GM18861 (cell line): ENCODE data around the gene ARHGAP42.
A peak's percentile ranks its signal among the peaks of the same experiment; 100 is the strongest.

ENCODE experiments used
- ATAC-seq: cut with Tn5 transposase; IDR thresholded peaks from one replicate; pipeline ENCODE4 v1.9.1; 2021; ENCODE audit not compliant: unreplicated experiment

The ARHGAP42 gene

DNA sequence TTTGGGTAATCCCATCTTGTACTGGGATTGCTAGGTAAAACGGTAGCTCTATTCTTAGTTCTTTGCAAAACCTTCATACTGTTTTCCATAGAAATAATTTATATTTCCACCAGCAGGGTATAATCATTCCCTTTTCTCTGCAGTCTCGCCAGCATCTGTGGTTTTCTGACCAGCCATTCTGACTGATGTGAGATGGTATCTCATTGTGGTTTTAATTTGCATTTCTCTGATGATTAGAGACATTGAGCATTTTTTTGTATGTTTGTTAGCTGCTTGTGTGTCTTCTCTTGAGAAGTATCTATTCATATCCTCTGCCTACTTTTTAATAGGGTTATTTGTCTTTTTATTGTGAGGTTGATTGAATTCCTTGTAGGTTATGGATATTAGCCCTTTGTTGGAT is 221.7 kb downstream of the ARHGAP42 start:
- ATAC-seq = no peak

- peak; percentile 76 for ATAC-seq
Measured at GRCh38 chr11:100910808-100911207, 223.7 kb downstream of the ARHGAP42 start.

GRCh38 chr11:100914415-100915110 is 227.5 kb downstream of the ARHGAP42 start:
- ATAC-seq = no peak

- no peak for ATAC-seq
Measured at GRCh38 chr11:100918551-100919500, 231.7 kb downstream of the ARHGAP42 start.

GRCh38 chr11:100920593-100920992 is 233.5 kb downstream of the ARHGAP42 start:
- ATAC-seq = no peak

- ATAC-seq = no peak
Measured at GRCh38 chr11:100922121-100922520, 235.0 kb downstream of the ARHGAP42 start.

- no peak for ATAC-seq
Measured at GRCh38 chr11:100923555-100923954, 236.5 kb downstream of the ARHGAP42 start.

- ATAC-seq = peak; percentile 80
Measured at GRCh38 chr11:100925935-100926334, 238.8 kb downstream of the ARHGAP42 start.

GRCh38 chr11:100927579-100927978 is 240.5 kb downstream of the ARHGAP42 start:
- no peak for ATAC-seq

DNA sequence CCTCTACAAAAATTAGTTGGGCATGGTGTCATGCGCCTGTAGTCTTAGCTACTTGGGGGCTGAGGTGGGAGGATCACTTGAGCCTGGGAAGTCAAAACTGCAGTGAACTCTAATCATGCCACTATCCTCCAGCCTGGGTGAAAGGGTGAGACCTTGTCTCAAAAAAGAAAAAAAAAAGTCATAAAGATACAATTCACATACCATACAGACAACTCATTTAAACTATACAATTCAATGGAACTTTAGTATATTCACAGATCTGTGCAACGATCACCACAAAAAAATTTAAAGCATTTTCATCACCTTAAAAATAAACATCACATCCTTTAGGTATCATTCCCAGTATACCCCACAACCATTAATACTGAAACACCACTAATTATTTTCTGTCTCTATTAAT is 241.3 kb downstream of the ARHGAP42 start:
- no peak for ATAC-seq

DNA sequence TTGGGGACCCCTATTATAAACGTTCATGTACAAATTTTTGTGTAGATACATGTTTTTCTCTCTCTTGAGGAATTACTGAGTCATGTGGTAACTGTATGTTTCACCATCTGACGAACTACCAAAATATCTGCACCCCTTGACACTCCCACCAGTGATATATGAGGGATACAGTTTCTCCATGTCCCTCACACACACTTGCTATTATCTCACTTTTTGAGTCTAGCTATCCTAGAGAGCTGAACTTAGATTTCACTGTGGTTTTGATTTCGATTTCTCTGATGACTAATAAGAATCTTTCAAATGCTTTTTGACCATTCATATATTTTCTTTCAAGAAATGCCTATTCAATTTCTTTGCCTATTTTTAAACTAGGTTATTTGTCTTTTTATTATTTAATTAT is 242.3 kb downstream of the ARHGAP42 start:
- ATAC-seq = peak; percentile 39

GRCh38 chr11:100930185-100930778 is 243.2 kb downstream of the ARHGAP42 start:
- no peak for ATAC-seq

DNA sequence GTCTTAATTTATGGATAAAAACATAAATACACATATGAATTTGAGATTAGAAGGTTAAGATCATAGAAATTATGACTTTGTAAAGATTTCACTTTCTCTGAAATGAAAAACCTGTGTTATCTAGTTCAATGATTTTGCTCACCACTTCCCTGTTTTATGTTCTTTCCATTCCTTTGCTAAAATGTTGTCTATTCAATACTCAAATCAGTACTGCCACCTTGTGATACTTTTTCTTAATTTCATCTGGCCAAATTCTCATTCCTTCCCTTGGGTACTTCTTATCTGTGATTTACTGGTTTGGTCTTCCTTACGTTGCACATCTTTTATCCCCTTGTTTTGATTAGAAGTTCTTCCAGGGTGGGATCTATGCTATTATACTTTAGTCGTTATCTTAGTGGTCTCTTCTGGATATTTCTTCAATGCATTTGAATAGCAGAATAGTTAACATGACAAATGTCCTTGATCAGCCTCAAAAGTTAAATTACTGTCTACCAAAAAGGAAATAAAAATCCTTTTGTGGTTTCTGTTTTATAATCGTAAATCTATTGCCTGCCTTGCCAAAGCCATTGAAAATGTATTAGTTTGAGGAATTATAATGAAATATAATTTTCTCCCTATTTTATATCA is 245.5 kb downstream of the ARHGAP42 start:
- peak; percentile 48 for ATAC-seq

DNA sequence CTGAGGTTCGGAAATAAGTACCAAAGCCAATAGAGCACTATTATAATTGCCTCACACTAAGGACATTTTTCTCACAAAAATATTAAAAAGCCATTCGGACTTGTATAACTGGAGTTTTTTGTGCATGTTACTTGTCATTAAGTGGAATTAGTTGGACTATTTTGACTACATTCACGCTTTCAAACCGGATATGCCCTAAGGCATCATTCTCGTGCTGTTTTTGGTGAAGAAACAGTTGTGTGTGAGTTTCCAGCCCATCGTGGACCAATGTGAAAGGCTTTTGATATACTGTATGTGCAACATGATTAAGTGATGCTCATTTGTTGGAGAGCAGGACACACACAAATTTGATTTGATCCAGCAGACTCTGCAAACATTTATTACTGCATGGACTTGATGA is 249.7 kb downstream of the ARHGAP42 start:
- no peak for ATAC-seq

DNA sequence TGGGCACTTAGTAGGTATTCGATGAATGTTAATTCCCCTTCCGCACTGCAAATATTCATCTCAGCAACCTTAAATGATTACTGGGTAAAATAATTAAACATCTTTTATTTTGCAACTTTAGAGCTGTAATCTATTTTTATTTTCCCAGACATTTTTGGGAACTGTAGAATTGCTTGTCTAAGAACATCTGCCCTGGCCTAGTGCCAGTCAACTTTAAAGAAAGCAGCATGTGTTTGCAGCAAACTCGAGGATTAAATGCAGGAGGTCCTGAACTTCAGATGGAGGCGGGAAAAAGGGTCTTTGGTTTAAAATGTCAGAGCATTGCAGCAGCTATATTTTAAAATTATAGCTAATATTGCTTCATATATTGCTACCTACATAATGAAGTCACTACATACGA is 252.5 kb downstream of the ARHGAP42 start:
- ATAC-seq = no peak

DNA sequence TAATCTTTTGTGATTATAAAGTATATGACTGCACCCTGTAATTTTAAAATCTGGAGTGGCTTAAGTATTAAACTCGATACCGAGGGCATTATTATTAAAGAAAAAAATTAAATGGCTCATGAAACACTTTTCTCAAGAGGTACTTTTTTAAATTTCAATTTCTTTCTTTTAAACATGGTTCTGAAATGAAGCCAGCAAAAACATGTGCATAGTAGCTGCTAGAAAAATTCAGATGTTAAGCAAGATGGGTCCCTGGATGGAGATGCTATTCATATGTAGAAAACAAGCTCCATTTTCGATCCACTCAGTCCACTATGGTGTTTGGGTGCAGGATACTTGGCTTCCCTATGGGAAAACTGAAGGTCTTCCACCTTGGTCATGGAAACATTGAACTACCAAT is 253.0 kb downstream of the ARHGAP42 start:
- no peak for ATAC-seq

DNA sequence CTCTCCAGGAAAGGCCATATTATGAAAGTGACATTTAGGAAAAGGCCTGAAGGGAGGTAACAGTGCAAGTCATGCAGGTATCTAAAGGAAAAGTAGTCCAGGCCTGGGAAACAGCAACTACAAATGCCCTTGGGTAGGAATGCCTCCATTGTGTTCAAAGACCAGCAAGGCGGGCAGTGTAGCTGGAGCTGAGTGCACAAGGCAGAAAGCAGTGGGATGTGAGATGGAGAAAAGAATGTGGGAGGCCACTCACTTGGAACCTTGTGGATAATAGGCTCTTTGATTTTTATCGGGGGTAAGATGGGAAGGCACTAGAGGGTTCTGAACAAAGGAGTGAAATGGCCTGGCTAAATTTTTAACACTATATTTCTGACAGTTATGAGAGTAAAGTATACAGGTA is 253.9 kb downstream of the ARHGAP42 start:
- no peak for ATAC-seq

GRCh38 chr11:100942016-100942415 is 254.9 kb downstream of the ARHGAP42 start:
- no peak for ATAC-seq

- ATAC-seq = no peak
Measured at GRCh38 chr11:100948936-100949335, 261.8 kb downstream of the ARHGAP42 start.

- no peak for ATAC-seq
Measured at GRCh38 chr11:100949443-100949842, 262.4 kb downstream of the ARHGAP42 start.

DNA sequence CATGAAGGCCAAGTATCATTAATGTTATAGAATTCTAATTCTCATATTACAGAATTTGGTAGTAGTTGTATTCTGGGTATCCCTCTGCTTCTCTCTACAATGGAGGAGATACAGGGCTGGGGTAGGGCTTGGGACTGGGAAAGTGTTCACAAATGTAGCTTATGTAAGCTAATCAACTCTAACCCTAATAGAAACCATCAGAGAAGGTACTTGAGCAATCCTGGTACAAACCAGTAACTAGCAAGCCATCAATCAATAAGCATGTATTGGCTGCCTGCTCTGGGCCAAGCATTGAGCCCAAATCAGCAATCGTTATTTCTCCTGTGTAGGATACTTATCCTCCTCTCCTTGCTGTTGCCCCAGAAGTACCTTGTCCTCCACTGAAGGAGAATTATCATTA is 268.2 kb downstream of the ARHGAP42 start:
- no peak for ATAC-seq
